MM.1S (cell line): ENCODE results near the gene GFRA3.

Source experiments
- DNase-seq: peaks from one replicate; pipeline ENCODE4 v3.0.0-alpha.2; 2015
- H2AFZ ChIP-seq: fragments of 300-600 bp; sonication (generic); 2 replicates; pipeline ENCODE4 v1.6.0; 2016; ENCODE audit warnings: antibody characterized with exemption, low read length
- H3F3A ChIP-seq: fragments of 300-600 bp; sonication (generic); 2 replicates; pipeline ENCODE4 v1.6.1; 2016; ENCODE audit warnings: mild to moderate bottlenecking, antibody characterized with exemption, low read length, moderate library complexity, mixed read lengths; ENCODE audit not compliant: insufficient read depth
- H3K27ac ChIP-seq: fragments of 300-600 bp; sonication (generic); 2 replicates; pipeline ENCODE4 v1.5.1; 2016; ENCODE audit warnings: mild to moderate bottlenecking, low read length
- H3K27me3 ChIP-seq: fragments of 300-600 bp; sonication (generic); replicated peaks from 2 replicates; pipeline ENCODE4 v1.6.0; 2016; ENCODE audit warnings: low read length; ENCODE audit not compliant: insufficient read depth
- H3K36me3 ChIP-seq: fragments of 300-600 bp; sonication (generic); replicated peaks from 2 replicates; pipeline ENCODE4 v1.6.1; 2016; ENCODE audit warnings: mild to moderate bottlenecking, low read length, mixed read lengths; ENCODE audit not compliant: insufficient read depth
- H3K4me1 ChIP-seq: fragments of 300-600 bp; sonication (generic); 2 replicates; pipeline ENCODE4 v1.6.1; 2016; ENCODE audit warnings: low read length, mixed read lengths
- H3K4me2 ChIP-seq: fragments of 300-600 bp; sonication (generic); 2 replicates; pipeline ENCODE4 v1.6.0; 2016; ENCODE audit warnings: low read depth, low read length
- H3K4me3 ChIP-seq: fragments of 300-600 bp; sonication (generic); 2 replicates; pipeline ENCODE4 v1.5.1; 2016; ENCODE audit warnings: low read length, mixed read lengths
- H3K79me2 ChIP-seq: fragments of 300-600 bp; sonication (generic); 2 replicates; pipeline ENCODE4 v1.6.1; 2016; ENCODE audit warnings: mixed run types, low read length, mixed read lengths
- H3K9ac ChIP-seq: fragments of 300-600 bp; sonication (generic); 2 replicates; pipeline ENCODE4 v1.6.1; 2016; ENCODE audit warnings: low read length, mixed read lengths
- H3K9me2 ChIP-seq: fragments of 300-600 bp; sonication (generic); replicated peaks from 2 replicates; pipeline ENCODE4 v1.6.1; 2016; ENCODE audit warnings: mild to moderate bottlenecking, low read length, mixed read lengths; ENCODE audit not compliant: insufficient read depth
- H3K9me3 ChIP-seq: fragments of 300-600 bp; sonication (generic); replicated peaks from 2 replicates; pipeline ENCODE4 v1.6.1; 2016; ENCODE audit warnings: mild to moderate bottlenecking, low read length, mixed read lengths; ENCODE audit not compliant: insufficient read depth
- H4K20me1 ChIP-seq: fragments of 300-600 bp; sonication (generic); 2 replicates; pipeline ENCODE4 v1.6.1; 2016; ENCODE audit warnings: mild to moderate bottlenecking, low read length, moderate library complexity, mixed read lengths; ENCODE audit not compliant: insufficient read depth
- EZH2 ChIP-seq: fragments of 300-600 bp; sonication (generic); optimal IDR thresholded peaks from 2 replicates; pipeline ENCODE3; 2017; ENCODE audit warnings: low read depth, mild to moderate bottlenecking, antibody characterized with exemption, low read length, mixed read lengths
- EZH2phosphoT487 ChIP-seq: fragments of 300-600 bp; sonication (generic); IDR thresholded peaks from 2 replicates; pipeline ENCODE4 v1.6.1; 2018; ENCODE audit warnings: antibody characterized with exemption, low read length
- TF ChIP-seq, protein P1 (sequence below): fragments of 300-600 bp; sonication (generic); IDR thresholded peaks from 2 replicates; pipeline ENCODE4 v1.5.1; 2016; ENCODE audit warnings: antibody characterized with exemption, low read length, mixed read lengths

GFRA3 gene

DNA sequence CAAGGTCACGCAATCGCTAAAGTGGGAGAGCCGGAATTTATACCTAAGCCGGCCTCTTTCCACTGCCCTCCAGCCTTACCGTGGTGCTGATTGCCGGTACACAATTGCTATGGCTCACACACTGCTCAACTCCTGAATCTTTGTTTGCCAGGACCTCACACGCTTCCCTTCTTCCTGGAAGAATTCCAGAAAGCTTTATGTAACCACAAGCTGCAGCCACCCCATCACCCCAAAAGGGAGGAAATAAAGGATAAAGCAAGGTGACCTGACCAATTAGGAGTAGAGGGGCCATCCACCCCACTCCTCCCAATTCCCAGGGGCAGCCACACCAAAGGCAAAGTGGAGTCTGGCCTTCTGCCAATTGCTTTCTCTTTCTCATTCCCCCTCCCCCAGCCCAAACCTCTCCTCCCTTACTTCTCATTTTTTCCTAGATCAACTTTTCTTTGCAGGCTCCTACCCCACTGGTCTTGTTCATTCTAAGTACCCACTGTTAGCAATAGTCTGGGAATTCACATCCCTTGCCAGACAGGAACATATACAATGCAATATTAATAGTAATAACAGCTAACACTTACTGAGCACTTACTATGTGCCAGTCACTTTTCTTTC is 43.3 kb downstream of the GFRA3 start:
- no peak for TF ChIP-seq EZH2phosphoT487
- TF ChIP-seq, protein P1, sequence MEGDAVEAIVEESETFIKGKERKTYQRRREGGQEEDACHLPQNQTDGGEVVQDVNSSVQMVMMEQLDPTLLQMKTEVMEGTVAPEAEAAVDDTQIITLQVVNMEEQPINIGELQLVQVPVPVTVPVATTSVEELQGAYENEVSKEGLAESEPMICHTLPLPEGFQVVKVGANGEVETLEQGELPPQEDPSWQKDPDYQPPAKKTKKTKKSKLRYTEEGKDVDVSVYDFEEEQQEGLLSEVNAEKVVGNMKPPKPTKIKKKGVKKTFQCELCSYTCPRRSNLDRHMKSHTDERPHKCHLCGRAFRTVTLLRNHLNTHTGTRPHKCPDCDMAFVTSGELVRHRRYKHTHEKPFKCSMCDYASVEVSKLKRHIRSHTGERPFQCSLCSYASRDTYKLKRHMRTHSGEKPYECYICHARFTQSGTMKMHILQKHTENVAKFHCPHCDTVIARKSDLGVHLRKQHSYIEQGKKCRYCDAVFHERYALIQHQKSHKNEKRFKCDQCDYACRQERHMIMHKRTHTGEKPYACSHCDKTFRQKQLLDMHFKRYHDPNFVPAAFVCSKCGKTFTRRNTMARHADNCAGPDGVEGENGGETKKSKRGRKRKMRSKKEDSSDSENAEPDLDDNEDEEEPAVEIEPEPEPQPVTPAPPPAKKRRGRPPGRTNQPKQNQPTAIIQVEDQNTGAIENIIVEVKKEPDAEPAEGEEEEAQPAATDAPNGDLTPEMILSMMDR: no peak
- no peak for TF ChIP-seq EZH2
- H2AFZ ChIP-seq: no peak overlapping the region
- no peak for DNase-seq
- no peaks in the 10 kb centered on the region for H3K9me3 ChIP-seq
- H3K4me2 ChIP-seq: no peak overlapping the region
- H4K20me1 ChIP-seq: no peaks in the 10 kb centered on the region
- H3K4me1 ChIP-seq: no peaks in the 10 kb centered on the region
- no peak overlapping the region for H3K4me3 ChIP-seq
- no peaks in the 10 kb centered on the region for H3K9me2 ChIP-seq
- no peaks in the 10 kb centered on the region for H3K79me2 ChIP-seq
- H3K36me3 ChIP-seq: no peaks in the 10 kb centered on the region
- no peak overlapping the region for H3K9ac ChIP-seq
- H3K27me3 ChIP-seq: no peaks in the 10 kb centered on the region
- H3F3A ChIP-seq: no peaks in the 10 kb centered on the region
- no peak overlapping the region for H3K27ac ChIP-seq

DNA sequence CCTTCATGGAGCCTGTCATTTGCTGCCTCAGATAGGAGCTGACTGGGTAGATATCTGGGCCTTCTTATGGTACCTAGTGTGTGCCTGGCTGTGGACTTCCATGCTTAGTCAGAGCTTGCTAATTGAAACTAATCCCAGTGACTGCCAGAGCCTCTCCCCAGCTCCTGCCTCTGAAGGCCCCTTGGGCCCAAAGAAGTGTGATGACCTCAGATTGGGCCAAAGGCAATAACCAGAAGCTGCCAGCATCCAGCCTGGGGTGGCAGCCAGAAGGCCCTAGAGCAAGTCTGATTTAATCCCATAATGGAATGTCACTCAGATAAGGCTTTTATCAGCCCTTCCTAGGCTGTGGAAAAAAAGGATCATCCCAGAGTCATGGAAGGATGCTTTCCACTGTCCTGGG is 44.2 kb downstream of the GFRA3 start:
- DNase-seq: no peak
- Histone ChIP-seq H3K4me2 (no peak overlapping the region), H3K9me2 (no peaks in the 10 kb centered on the region), H3K4me3 (no peak overlapping the region), H3K9me3 (no peaks in the 10 kb centered on the region), H3K9ac (no peak overlapping the region), H3K36me3 (no peaks in the 10 kb centered on the region), H3K27ac (no peak overlapping the region), H2AFZ (no peak overlapping the region), H3K4me1 (no peaks in the 10 kb centered on the region), H3K79me2 (no peaks in the 10 kb centered on the region), H4K20me1 (no peaks in the 10 kb centered on the region), H3K27me3 (no peaks in the 10 kb centered on the region), H3F3A (no peaks in the 10 kb centered on the region)
- TF ChIP-seq EZH2: no peak
- no peak for TF ChIP-seq EZH2phosphoT487
- TF ChIP-seq, protein P1: no peak

DNA sequence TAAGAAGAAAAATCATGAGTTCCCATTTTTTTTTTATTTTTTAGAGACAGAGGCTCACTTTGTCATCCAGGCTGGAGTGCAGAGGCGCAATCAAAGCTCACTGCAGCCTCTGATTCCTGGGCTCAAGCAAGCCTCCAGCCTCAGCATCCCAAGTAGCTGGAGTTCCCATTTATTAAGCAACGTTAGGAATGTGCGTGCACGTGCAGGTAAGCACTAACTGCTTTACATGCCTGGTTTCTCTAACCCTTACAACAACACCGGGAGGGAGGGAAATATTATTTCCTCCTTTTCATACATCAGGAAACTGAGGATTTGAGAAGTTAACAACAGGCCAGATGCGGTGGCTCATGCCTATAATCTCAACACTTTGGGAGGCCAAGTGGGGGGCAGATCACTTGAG is 45.0 kb downstream of the GFRA3 start:
- Histone ChIP-seq H3K4me1 (no peaks in the 10 kb centered on the region), H2AFZ (no peak overlapping the region), H3K27me3 (no peaks in the 10 kb centered on the region), H3K4me3 (no peak overlapping the region), H3F3A (no peaks in the 10 kb centered on the region), H3K9me3 (no peaks in the 10 kb centered on the region), H3K36me3 (no peaks in the 10 kb centered on the region), H3K9me2 (no peaks in the 10 kb centered on the region), H4K20me1 (no peaks in the 10 kb centered on the region), H3K79me2 (no peaks in the 10 kb centered on the region), H3K4me2 (no peak overlapping the region), H3K9ac (no peak overlapping the region), H3K27ac (no peak overlapping the region)
- TF ChIP-seq EZH2 (no peak), EZH2phosphoT487 (no peak)
- TF ChIP-seq, protein P1: no peak
- DNase-seq: no peak
